GM12878 (cell line): Measurements from ENCODE around the gene RANBP9. TPM values are rescaled to one million over a fixed set of nuclear protein-coding genes. Genes with fewer than 3 reads are reported as not detected.

Experiments used
- ATAC-seq: fragments of 200-7000 bp; cut with Tn5 transposase; 3 replicates; pipeline ENCODE4 v1.9.1; 2020; ENCODE audit warnings: mild to moderate bottlenecking, moderate library complexity
- BruUV-seq: library from RNA; stranded (reverse); fragments of 400-500 nt; replicated peaks from 2 replicates; lab custom pipeline; 2021; lab: Mats Ljungman, UMichigan
- CTCF ChIA-PET: fragments of 300-600 bp; sonication (Branson Sonifier 250); formaldehyde crosslinking; extraction: SDS; loops from one replicate; lab custom pipeline; 2021; ENCODE audit warnings: inconsistent platforms; lab: Yijun Ruan, JAX
- POLR2A ChIA-PET: fragments of 350-600 bp; formaldehyde crosslinking; extraction: SDS; loops from one replicate; lab custom pipeline; 2021; ENCODE audit warnings: inconsistent platforms; lab: Charles Lee
- RAD21 ChIA-PET: fragments of 300-600 bp; sonication (Branson Sonifier 250); formaldehyde crosslinking; loops from one replicate; lab custom pipeline; 2023; ENCODE audit warnings: antibody characterized with exemption; ENCODE audit not compliant: unreplicated experiment; lab: Charles Lee
- SMC1A ChIA-PET: fragments of 300-600 bp; sonication (Branson Sonifier 250); formaldehyde crosslinking; loops from one replicate; lab custom pipeline; 2023; ENCODE audit not compliant: unreplicated experiment, uncharacterized antibody; lab: Charles Lee
- DNase-seq: peaks from one replicate; pipeline ENCODE4 v3.0.0-alpha.2; 2011; ENCODE audit warnings: low read depth, low spot score
- FAIRE-seq: peaks from 3 replicates; lab custom pipeline; 2011; peaks lifted over from hg19 to GRCh38; lab: Jason Lieb, UNC
- H2AFZ ChIP-seq: 2 replicates; pipeline ENCODE4 v1.6.0; 2011; ENCODE audit warnings: low read depth, low read length, control low read depth; ENCODE audit not compliant: control insufficient read depth
- H3K27ac ChIP-seq: 2 replicates; pipeline ENCODE4 v1.5.1; 2011; ENCODE audit warnings: control low read depth; ENCODE audit not compliant: control insufficient read depth, insufficient read depth
- H3K27me3 ChIP-seq, 2 experiments: replicated peaks in 1 of 2; 2 replicates each; pipeline versions ENCODE4 v1.6.0 to v1.6.1; 2011; ENCODE audit warnings: low read length in 1 of 2; ENCODE audit not compliant: control insufficient read depth in 2 of 2, insufficient read depth in 2 of 2
- H3K36me3 ChIP-seq, 2 experiments: 2 replicates each; pipeline ENCODE4 v1.5.1; 2011; ENCODE audit warnings: low read length in 1 of 2; ENCODE audit not compliant: control insufficient read depth in 2 of 2, insufficient read depth in 2 of 2
- H3K4me1 ChIP-seq: 2 replicates; pipeline ENCODE4 v1.6.1; 2011; ENCODE audit warnings: mild to moderate bottlenecking, low read length, moderate library complexity, mixed read lengths; ENCODE audit not compliant: control insufficient read depth, insufficient read depth
- H3K4me2 ChIP-seq: 2 replicates; pipeline ENCODE4 v1.6.0; 2011; ENCODE audit warnings: control low read depth; ENCODE audit not compliant: control insufficient read depth, insufficient read depth
- H3K4me3 ChIP-seq: fragments of 200-600 bp; sonication (generic); 2 replicates; pipeline ENCODE4 v1.5.1; 2016
- H3K79me2 ChIP-seq: 2 replicates; pipeline ENCODE4 v1.6.0; 2011; ENCODE audit warnings: low read length; ENCODE audit not compliant: control insufficient read depth, insufficient read depth
- H3K9ac ChIP-seq: 2 replicates; pipeline ENCODE4 v1.8.0; 2011; ENCODE audit warnings: low read length, control low read depth, mixed read lengths; ENCODE audit not compliant: control insufficient read depth, insufficient read depth
- H3K9me3 ChIP-seq: replicated peaks from 3 replicates; pipeline ENCODE4 v1.5.1; 2011; ENCODE audit warnings: mild to moderate bottlenecking, low read length; ENCODE audit not compliant: control insufficient read depth, insufficient read depth
- H4K20me1 ChIP-seq: 2 replicates; pipeline ENCODE4 v1.6.0; 2011; ENCODE audit not compliant: control insufficient read depth, insufficient read depth
- BMI1 ChIP-seq: fragments of 450-650 bp; IDR thresholded peaks from 2 replicates; pipeline ENCODE4 v1.6.1; 2016; ENCODE audit warnings: mild to moderate bottlenecking, moderate library complexity, borderline replicate concordance
- CEBPB ChIP-seq, 2 experiments: fragments of 150-350 bp in 1 of 2; IDR thresholded peaks; 2 replicates each; pipeline ENCODE4 v1.6.1; 2012 to 2014; ENCODE audit warnings: low read depth in 2 of 2, low read length in 2 of 2, borderline replicate concordance in 1 of 2, inconsistent platforms in 1 of 2
- EED ChIP-seq: sonication (generic); IDR thresholded peaks from 2 replicates; pipeline ENCODE4 v1.6.1; 2016; ENCODE audit warnings: antibody characterized with exemption, low read depth
- GABPA ChIP-seq: IDR thresholded peaks from 2 replicates; pipeline ENCODE4 v1.6.1; 2014; ENCODE audit warnings: antibody characterized with exemption, low read depth, mild to moderate bottlenecking, inconsistent platforms
- MEF2B ChIP-seq: fragments of 450-650 bp; IDR thresholded peaks from 2 replicates; pipeline ENCODE4 v1.6.1; 2018; ENCODE audit warnings: mild to moderate bottlenecking, moderate library complexity; ENCODE audit not compliant: partially characterized antibody, poor library complexity, severe bottlenecking
- SMAD5 ChIP-seq: IDR thresholded peaks from 2 replicates; pipeline ENCODE4 v1.6.1; 2016; ENCODE audit warnings: antibody characterized with exemption, low read depth
- WGBS: methylation state at CpG from one replicate; pipeline ENCODE4 v1.1.6; 2016; ENCODE audit warnings: low lambda C conversion rate; ENCODE audit not compliant: insufficient replicate concordance, insufficient coverage; ENCODE audit errors: missing lambda C conversion rate; 5-methylcytosine and 5-hydroxymethylcytosine counted together
- in situ Hi-C: fragments of 300-500 bp; cut with MboI; formaldehyde crosslinking; loops from 9 replicates; pipeline ENCODE4 v1.14.3; 2018; ENCODE audit warnings: mixed read lengths
- intact Hi-C: fragments of 100-400 bp; cut with micrococcal nuclease; formaldehyde crosslinking; loops from one replicate; pipeline ENCODE4 v1.14.2; 2022; ENCODE audit not compliant: unreplicated experiment
- polyA plus RNA-seq, 11 experiments: library from polyadenylated mRNA; depleted of rRNA in 4 of 11; unstranded in 6 of 11; stranded (reverse) in 5 of 11; fragments of >200 nt; fragmentation: Nextera tagmentation in 4 of 11; fragmentation: Illumina TruSeq in 1 of 11; extraction: Ambion mirVana in 4 of 11; extraction: Trizol in 1 of 11; gene quantifications; 1 replicate in 1 of 11; 2 replicates in 10 of 11; pipeline versions ENCODE4 v1.2.1 to v1.2.3, GENCODE V29; 2011 to 2016; ENCODE audit warnings: inconsistent platforms in 2 of 11, missing spikeins in 2 of 11, low read depth in 1 of 11
- total RNA-seq, 4 experiments: library from RNA; depleted of rRNA in 3 of 4; stranded (reverse); fragments of >200 nt in 3 of 4; fragmentation: Illumina TruSeq in 1 of 4; extraction: Trizol in 1 of 4; gene quantifications; 2 replicates each; pipeline versions ENCODE4 v1.2.1 to v1.2.3, GENCODE V29; 2013 to 2021
- TF ChIP-seq, protein P1 (sequence below): fragments of 450-650 bp; conservative IDR thresholded peaks from 2 replicates; pipeline ENCODE4 v1.6.1; 2017; ENCODE audit warnings: mild to moderate bottlenecking, moderate library complexity
- TF ChIP-seq, protein P2 (sequence below): IDR thresholded peaks from 2 replicates; pipeline ENCODE4 v1.6.1; 2012; ENCODE audit warnings: low read length, inconsistent platforms
- TF ChIP-seq, protein P3 (sequence below): IDR thresholded peaks from 2 replicates; pipeline ENCODE4 v1.6.1; 2011; ENCODE audit warnings: borderline replicate concordance, low read depth, mild to moderate bottlenecking, moderate library complexity, mixed read lengths, low read length; ENCODE audit not compliant: insufficient read depth; ENCODE audit errors: extremely low read length
- TF ChIP-seq, protein P4 (sequence below): fragments of 450-650 bp; IDR thresholded peaks from 2 replicates; pipeline ENCODE4 v1.6.1; 2017; ENCODE audit warnings: mild to moderate bottlenecking
- TF ChIP-seq, protein P5 (sequence below): fragments of 450-650 bp; IDR thresholded peaks from 2 replicates; pipeline ENCODE4 v1.6.1; 2017; ENCODE audit warnings: mild to moderate bottlenecking, moderate library complexity
- TF ChIP-seq, protein P6 (sequence below): fragments of 450-650 bp; IDR thresholded peaks from 2 replicates; pipeline ENCODE4 v1.6.1; 2016; ENCODE audit warnings: mild to moderate bottlenecking

RANBP9 gene
- total and polyA plus RNA-seq, 10 of the 15 experiments (the other 5 are each of a cell fraction or from before 2014, with no cell fraction given): 3.7 to 43.1 (median 16.2) TPM

DNA sequence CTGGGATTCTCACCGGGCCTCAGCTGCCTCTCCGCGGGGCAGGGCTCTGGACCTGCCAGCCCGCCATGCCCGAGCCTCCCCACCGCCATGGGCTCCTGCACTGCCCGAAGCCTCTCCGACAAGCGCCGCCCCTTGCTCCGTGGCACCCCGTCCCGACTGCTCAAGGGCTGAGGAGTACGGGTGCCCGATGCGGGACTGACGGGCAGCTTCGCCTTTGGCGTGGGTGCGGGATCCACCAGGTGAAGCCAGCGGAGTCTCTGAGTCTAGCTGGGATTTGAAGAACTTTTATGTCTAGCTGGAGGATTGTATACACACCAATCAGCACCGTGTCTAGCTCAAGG is 5.3 kb upstream of the RANBP9 start:
- intact Hi-C loops: no loop called here
- H3K27me3 ChIP-seq: no peaks in the 10 kb centered on the region
- SMC1A ChIA-PET: no interaction called here
- no peak overlapping the region for H3K4me3 ChIP-seq
- no TSS peak for BruUV-seq
- POLR2A ChIA-PET: no interaction called here
- in situ Hi-C loops: no loop called here
- CTCF ChIA-PET: no interaction called here
- H3K9ac ChIP-seq: no peak overlapping the region
- RAD21 ChIA-PET: interaction anchor here (0.6 kb wide), 1 partner anchor 30 kb away, joined by 3 read pairs; no protein-coding TSS in a partner anchor
- no peak overlapping the region for H3K27ac ChIP-seq
- no peaks in the 10 kb centered on the region for H3K4me1 ChIP-seq
- no peaks in the 10 kb centered on the region for H4K20me1 ChIP-seq
- DNase-seq: no peak
- no peak for ATAC-seq
- H3K4me2 ChIP-seq: no peak overlapping the region
- 95% methylated on average over 22 of the region's 22 CpGs for WGBS
- no peaks in the 10 kb centered on the region; the same call in 1 of the 2 replicates for H3K79me2 ChIP-seq
- peaks cover 3% of the 10 kb centered on the region; the same call in 1 of the 3 replicates for H3K9me3 ChIP-seq
- no peak for FAIRE-seq
- no peak overlapping the region for H2AFZ ChIP-seq
- no peaks in the 10 kb centered on the region for H3K36me3 ChIP-seq
- TF ChIP-seq, protein P1, sequence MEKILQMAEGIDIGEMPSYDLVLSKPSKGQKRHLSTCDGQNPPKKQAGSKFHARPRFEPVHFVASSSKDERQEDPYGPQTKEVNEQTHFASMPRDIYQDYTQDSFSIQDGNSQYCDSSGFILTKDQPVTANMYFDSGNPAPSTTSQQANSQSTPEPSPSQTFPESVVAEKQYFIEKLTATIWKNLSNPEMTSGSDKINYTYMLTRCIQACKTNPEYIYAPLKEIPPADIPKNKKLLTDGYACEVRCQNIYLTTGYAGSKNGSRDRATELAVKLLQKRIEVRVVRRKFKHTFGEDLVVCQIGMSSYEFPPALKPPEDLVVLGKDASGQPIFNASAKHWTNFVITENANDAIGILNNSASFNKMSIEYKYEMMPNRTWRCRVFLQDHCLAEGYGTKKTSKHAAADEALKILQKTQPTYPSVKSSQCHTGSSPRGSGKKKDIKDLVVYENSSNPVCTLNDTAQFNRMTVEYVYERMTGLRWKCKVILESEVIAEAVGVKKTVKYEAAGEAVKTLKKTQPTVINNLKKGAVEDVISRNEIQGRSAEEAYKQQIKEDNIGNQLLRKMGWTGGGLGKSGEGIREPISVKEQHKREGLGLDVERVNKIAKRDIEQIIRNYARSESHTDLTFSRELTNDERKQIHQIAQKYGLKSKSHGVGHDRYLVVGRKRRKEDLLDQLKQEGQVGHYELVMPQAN: no peak
- TF ChIP-seq, protein P2, sequence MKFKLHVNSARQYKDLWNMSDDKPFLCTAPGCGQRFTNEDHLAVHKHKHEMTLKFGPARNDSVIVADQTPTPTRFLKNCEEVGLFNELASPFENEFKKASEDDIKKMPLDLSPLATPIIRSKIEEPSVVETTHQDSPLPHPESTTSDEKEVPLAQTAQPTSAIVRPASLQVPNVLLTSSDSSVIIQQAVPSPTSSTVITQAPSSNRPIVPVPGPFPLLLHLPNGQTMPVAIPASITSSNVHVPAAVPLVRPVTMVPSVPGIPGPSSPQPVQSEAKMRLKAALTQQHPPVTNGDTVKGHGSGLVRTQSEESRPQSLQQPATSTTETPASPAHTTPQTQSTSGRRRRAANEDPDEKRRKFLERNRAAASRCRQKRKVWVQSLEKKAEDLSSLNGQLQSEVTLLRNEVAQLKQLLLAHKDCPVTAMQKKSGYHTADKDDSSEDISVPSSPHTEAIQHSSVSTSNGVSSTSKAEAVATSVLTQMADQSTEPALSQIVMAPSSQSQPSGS: no peak
- TF ChIP-seq, protein P3, sequence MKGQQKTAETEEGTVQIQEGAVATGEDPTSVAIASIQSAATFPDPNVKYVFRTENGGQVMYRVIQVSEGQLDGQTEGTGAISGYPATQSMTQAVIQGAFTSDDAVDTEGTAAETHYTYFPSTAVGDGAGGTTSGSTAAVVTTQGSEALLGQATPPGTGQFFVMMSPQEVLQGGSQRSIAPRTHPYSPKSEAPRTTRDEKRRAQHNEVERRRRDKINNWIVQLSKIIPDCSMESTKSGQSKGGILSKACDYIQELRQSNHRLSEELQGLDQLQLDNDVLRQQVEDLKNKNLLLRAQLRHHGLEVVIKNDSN: no peak
- TF ChIP-seq, protein P4, sequence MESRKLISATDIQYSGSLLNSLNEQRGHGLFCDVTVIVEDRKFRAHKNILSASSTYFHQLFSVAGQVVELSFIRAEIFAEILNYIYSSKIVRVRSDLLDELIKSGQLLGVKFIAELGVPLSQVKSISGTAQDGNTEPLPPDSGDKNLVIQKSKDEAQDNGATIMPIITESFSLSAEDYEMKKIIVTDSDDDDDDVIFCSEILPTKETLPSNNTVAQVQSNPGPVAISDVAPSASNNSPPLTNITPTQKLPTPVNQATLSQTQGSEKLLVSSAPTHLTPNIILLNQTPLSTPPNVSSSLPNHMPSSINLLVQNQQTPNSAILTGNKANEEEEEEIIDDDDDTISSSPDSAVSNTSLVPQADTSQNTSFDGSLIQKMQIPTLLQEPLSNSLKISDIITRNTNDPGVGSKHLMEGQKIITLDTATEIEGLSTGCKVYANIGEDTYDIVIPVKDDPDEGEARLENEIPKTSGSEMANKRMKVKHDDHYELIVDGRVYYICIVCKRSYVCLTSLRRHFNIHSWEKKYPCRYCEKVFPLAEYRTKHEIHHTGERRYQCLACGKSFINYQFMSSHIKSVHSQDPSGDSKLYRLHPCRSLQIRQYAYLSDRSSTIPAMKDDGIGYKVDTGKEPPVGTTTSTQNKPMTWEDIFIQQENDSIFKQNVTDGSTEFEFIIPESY: no peak
- no peak for TF ChIP-seq CEBPB (IDR thresholded peaks at IDR 0.05; ENCODE audit: borderline replicate concordance in 1 of 2, low read depth in 2 of 2, low read length in 2 of 2)
- TF ChIP-seq, protein P5, sequence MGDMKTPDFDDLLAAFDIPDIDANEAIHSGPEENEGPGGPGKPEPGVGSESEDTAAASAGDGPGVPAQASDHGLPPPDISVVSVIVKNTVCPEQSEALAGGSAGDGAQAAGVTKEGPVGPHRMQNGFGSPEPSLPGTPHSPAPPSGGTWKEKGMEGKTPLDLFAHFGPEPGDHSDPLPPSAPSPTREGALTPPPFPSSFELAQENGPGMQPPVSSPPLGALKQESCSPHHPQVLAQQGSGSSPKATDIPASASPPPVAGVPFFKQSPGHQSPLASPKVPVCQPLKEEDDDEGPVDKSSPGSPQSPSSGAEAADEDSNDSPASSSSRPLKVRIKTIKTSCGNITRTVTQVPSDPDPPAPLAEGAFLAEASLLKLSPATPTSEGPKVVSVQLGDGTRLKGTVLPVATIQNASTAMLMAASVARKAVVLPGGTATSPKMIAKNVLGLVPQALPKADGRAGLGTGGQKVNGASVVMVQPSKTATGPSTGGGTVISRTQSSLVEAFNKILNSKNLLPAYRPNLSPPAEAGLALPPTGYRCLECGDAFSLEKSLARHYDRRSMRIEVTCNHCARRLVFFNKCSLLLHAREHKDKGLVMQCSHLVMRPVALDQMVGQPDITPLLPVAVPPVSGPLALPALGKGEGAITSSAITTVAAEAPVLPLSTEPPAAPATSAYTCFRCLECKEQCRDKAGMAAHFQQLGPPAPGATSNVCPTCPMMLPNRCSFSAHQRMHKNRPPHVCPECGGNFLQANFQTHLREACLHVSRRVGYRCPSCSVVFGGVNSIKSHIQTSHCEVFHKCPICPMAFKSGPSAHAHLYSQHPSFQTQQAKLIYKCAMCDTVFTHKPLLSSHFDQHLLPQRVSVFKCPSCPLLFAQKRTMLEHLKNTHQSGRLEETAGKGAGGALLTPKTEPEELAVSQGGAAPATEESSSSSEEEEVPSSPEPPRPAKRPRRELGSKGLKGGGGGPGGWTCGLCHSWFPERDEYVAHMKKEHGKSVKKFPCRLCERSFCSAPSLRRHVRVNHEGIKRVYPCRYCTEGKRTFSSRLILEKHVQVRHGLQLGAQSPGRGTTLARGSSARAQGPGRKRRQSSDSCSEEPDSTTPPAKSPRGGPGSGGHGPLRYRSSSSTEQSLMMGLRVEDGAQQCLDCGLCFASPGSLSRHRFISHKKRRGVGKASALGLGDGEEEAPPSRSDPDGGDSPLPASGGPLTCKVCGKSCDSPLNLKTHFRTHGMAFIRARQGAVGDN: no peak
- TF ChIP-seq EED: no peak
- TF ChIP-seq MEF2B: no peak
- no peak for TF ChIP-seq GABPA
- TF ChIP-seq, protein P6, sequence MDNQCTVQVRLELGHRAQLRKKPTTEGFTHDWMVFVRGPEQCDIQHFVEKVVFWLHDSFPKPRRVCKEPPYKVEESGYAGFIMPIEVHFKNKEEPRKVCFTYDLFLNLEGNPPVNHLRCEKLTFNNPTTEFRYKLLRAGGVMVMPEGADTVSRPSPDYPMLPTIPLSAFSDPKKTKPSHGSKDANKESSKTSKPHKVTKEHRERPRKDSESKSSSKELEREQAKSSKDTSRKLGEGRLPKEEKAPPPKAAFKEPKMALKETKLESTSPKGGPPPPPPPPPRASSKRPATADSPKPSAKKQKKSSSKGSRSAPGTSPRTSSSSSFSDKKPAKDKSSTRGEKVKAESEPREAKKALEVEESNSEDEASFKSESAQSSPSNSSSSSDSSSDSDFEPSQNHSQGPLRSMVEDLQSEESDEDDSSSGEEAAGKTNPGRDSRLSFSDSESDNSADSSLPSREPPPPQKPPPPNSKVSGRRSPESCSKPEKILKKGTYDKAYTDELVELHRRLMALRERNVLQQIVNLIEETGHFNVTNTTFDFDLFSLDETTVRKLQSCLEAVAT: no peak
- no peak for TF ChIP-seq BMI1
- no peak for TF ChIP-seq SMAD5
